ENCODE data around the gene PTPRR. TPM values are rescaled to one million over a fixed set of nuclear protein-coding genes. Genes with fewer than 3 reads are reported as not detected.

Gene PTPRR
- total and polyA plus RNA-seq, 8 donors: 0.45 to 11.1 (median 3.9) TPM; not detected in 2

- 80 to 93% (median 86%) methylated on average over 2 of the region's 2 CpGs for WGBS, 5 donors
- H3K4me1 ChIP-seq: peaks cover 7 to 22% (median 12%) of the 10 kb centered on the region in 4 donors
- TF ChIP-seq, protein P1, sequence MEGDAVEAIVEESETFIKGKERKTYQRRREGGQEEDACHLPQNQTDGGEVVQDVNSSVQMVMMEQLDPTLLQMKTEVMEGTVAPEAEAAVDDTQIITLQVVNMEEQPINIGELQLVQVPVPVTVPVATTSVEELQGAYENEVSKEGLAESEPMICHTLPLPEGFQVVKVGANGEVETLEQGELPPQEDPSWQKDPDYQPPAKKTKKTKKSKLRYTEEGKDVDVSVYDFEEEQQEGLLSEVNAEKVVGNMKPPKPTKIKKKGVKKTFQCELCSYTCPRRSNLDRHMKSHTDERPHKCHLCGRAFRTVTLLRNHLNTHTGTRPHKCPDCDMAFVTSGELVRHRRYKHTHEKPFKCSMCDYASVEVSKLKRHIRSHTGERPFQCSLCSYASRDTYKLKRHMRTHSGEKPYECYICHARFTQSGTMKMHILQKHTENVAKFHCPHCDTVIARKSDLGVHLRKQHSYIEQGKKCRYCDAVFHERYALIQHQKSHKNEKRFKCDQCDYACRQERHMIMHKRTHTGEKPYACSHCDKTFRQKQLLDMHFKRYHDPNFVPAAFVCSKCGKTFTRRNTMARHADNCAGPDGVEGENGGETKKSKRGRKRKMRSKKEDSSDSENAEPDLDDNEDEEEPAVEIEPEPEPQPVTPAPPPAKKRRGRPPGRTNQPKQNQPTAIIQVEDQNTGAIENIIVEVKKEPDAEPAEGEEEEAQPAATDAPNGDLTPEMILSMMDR (IDR thresholded peaks at IDR 0.05): no peak
- no peak for TF ChIP-seq POLR2AphosphoS5 (IDR thresholded peaks at IDR 0.05)
- no peaks in the 10 kb centered on the region for H3K36me3 ChIP-seq
- H3K9me3 ChIP-seq: no peaks in the 10 kb centered on the region
- H3K27ac ChIP-seq: peak overlapping the region in 4 of 5 donors; percentile 26 to 72 (median 45)
- peak in 1 of 2 donors; percentile 9 for DNase-seq
- peaks cover 0 to 39% (median 13%) of the 10 kb centered on the region in 3 donors for H3K27me3 ChIP-seq
- peak overlapping the region; percentile 44 to 57 (median 46) for H3K4me3 ChIP-seq
- intact Hi-C loops (cut with DNase I; ENCODE audit: low total_unique reads): no loop called here
Measured at GRCh38 chr12:70609203-70609602, 311.3 kb downstream of the PTPRR start.

DNA sequence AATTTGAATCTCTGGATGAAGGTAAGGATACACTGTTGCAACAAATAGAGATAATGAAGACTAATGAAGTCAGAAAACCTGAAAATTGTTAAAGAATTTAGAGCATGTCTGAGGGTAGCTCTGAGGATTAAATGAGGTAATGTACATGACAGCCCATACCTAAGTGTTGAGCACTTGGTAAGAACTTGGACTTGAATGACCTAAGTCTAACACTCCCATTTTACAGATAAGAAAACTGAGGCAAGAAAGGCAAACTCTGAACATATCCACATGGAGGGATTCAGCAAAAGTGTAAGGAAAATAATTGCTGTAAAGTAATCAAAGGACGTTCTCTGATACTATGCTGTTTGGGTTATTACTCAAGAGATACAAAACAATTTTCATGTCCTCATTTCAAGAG, 312.4 kb downstream of the PTPRR start:
- Histone ChIP-seq H3K36me3 (no peaks in the 10 kb centered on the region), H3K9me3 (no peaks in the 10 kb centered on the region), H3K4me3 (peak overlapping the region in 3 of 4 donors; percentile 44 to 57 (median 49)), H3K27me3 (peaks cover 0 to 39% (median 13%) of the 10 kb centered on the region in 3 donors), H3K27ac (peak overlapping the region in 1 of 5 donors; percentile 5), H3K4me1 (peaks cover 7 to 22% (median 12%) of the 10 kb centered on the region in 4 donors)
- DNase-seq: no peak
- TF ChIP-seq, protein P1 (IDR thresholded peaks at IDR 0.05): no peak
- intact Hi-C loops (cut with DNase I; ENCODE audit: low total_unique reads): no loop called here
- 53 to 80% (median 75%) methylated on average over 1 of the region's 1 CpG for WGBS, 5 donors

DNA sequence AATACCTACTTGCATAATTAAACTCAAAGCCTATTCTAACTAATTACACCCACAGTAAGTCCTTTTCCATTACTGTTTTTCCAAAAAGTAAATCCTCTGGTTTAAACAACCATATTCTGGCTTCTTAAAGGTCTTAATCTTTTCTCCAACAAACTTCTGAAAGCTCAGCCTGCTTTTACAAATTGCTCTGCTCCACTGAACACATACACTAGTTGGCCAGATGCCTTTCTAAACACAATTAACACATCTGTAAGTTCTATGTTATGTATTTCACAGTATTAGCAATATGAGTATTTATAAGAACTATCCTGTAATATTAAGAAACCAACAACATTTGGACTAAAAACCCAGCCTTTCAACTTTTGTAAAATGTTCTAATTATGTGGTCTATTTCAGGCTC, 313.4 kb downstream of the PTPRR start:
- TF ChIP-seq POLR2A (IDR thresholded peaks at IDR 0.05): no peak
- TF ChIP-seq, protein P1 (IDR thresholded peaks at IDR 0.05): no peak
- no peaks in the 10 kb centered on the region for H3K36me3 ChIP-seq
- intact Hi-C loops (cut with DNase I; ENCODE audit: low total_unique reads): no loop called here
- no peaks in the 10 kb centered on the region for H3K9me3 ChIP-seq
- DNase-seq: no peak
- H3K4me1 ChIP-seq: peaks cover 7 to 16% (median 12%) of the 10 kb centered on the region in 4 donors
- H3K4me3 ChIP-seq: peak overlapping the region in 2 of 4 donors; percentile 44 to 49
- H3K27me3 ChIP-seq: peaks cover 0 to 39% (median 13%) of the 10 kb centered on the region in 3 donors
- H3K27ac ChIP-seq: peak overlapping the region in 1 of 5 donors; percentile 8

GRCh38 chr12:70605976-70606375, 314.6 kb downstream of the PTPRR start:
- peak overlapping the region in 3 of 4 donors; percentile 19 to 49 (median 44) for H3K4me3 ChIP-seq
- intact Hi-C loops (cut with DNase I; ENCODE audit: low total_unique reads): no loop called here
- WGBS, 5 donors: 66 to 83% (median 75%) methylated on average over 5 of the region's 5 CpGs

More at GRCh38 chr12:70605976-70606375, 314.6 kb downstream of the PTPRR start:
- Histone ChIP-seq H3K27ac (no peak overlapping the region), H3K9me3 (no peaks in the 10 kb centered on the region), H3K4me1 (peaks cover 7 to 16% (median 12%) of the 10 kb centered on the region in 4 donors), H3K27me3 (peaks cover 0 to 39% (median 13%) of the 10 kb centered on the region in 3 donors), H3K36me3 (no peaks in the 10 kb centered on the region)
- TF ChIP-seq EP300 (IDR thresholded peaks at IDR 0.05) (no peak), POLR2AphosphoS5 (IDR thresholded peaks at IDR 0.05) (no peak), POLR2A (IDR thresholded peaks at IDR 0.05) (no peak)
- TF ChIP-seq, protein P1 (IDR thresholded peaks at IDR 0.05): no peak
- DNase-seq: no peak

Measured in stomach (tissue), 9 donors.